GM19463 (cell line): Measurements from ENCODE around the gene EPHA2.

ENCODE experiments used
- ATAC-seq: cut with Tn5 transposase; IDR thresholded peaks from one replicate; pipeline ENCODE4 v1.9.1; 2021; ENCODE audit warnings: mild to moderate bottlenecking, moderate library complexity; ENCODE audit not compliant: unreplicated experiment

EPHA2 gene

GRCh38 chr1:16095447-16095846 is 60.4 kb downstream of the EPHA2 start:
- no peak for ATAC-seq

- ATAC-seq: no peak
Observed at GRCh38 chr1:16094453-16095158, 61.3 kb downstream of the EPHA2 start.

DNA sequence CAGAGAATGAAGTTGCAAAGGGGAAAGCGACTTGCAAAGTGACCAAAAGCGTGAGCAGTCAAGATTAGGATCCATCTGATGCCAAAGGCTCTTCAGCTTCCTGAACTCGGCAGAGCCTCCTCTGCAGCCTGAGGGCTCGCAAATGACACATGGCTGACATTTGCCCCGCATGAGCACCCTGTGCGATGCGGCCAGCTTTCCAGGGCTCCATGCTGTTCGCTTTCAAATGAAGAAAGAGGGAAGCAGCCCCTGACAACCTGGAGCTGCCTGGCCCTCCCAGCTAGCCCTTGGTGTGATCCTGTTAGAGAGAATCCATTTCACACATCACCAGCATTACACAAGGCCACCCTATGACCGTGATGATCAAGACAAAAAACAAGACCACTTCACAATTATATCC is 62.3 kb downstream of the EPHA2 start:
- no peak for ATAC-seq

DNA sequence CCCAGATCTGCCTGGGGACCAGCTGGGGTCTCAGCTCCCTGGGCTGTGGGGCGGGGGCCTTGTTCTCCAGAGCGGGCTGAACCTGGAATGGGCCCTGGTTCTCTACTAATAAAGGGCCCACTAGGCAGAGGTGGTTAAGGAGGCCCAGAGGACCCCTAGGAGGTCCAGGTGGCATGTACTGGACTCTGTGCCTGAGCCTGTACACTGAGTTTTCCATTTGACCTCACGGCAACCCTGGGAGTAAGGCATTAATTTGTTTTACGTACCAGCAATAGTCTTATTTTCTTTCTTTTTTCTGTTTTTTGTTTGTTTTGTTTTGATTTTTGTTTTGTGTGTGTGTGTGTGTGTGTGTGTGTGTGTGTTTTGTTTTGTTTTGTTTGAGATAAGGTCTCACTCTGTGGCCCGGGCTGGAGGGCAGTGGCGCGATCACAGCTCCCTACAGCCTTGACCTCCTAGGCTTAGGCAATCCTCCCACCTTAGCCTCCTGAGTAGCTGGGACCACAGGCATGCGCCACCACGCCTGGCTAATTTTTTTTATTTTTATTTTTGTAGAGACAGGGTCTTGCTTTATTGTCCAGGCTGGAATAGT is 62.9 kb downstream of the EPHA2 start:
- ATAC-seq: no peak

GRCh38 chr1:16092097-16092922 is 63.6 kb downstream of the EPHA2 start:
- ATAC-seq: no peak

- no peak for ATAC-seq
Observed at GRCh38 chr1:16091296-16091695, 64.6 kb downstream of the EPHA2 start.

GRCh38 chr1:16090076-16090826 is 65.6 kb downstream of the EPHA2 start:
- ATAC-seq: no peak

DNA sequence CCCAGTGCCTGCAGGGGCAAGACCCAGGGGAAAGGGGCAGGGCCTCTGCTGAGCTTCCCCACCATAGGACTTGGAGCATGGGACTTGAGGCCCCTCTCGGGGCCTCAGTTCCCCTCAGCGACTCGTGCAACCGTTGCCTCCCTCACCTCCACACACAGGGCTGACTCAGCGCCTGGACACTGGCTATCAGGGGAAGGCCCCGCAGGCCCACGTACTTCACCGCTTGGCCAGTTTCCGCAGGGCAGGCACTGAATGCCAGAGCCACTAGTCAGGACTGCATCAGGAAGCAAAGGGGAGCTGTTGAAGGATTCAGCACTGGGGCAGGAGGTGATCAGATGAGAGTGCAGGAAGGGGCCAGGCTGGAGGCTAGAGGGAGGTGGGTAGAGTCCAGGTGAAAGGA is 66.9 kb downstream of the EPHA2 start:
- no peak for ATAC-seq

DNA sequence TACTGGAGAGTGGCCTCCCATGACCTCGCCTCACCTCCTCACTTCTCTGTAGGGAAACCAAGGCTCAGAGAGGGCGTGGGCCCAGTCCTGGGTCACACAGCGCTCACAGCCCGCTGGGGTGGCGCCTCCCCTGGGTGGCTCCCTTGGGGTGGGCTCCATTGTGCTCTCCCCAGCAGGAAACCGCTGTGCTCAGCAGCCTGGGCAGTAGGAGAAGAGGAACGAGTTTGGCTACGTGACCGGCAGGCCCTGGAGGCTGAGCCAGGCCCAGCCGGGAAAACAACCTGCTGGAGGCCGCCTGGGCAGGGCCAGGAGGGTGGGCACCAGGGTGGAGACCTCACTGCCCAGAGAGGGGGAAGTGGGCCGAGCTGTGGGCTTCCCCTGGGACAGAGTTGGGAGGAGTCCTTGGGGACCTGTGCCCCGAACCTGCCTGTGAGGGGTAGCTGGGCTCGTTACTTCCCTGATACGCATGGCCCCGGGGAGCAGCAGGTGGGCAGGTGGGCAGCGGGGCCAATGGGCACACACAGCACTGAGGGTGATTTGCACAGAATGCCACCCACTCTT is 67.4 kb downstream of the EPHA2 start:
- no peak for ATAC-seq

GRCh38 chr1:16087733-16088132 is 68.1 kb downstream of the EPHA2 start:
- ATAC-seq: no peak

DNA sequence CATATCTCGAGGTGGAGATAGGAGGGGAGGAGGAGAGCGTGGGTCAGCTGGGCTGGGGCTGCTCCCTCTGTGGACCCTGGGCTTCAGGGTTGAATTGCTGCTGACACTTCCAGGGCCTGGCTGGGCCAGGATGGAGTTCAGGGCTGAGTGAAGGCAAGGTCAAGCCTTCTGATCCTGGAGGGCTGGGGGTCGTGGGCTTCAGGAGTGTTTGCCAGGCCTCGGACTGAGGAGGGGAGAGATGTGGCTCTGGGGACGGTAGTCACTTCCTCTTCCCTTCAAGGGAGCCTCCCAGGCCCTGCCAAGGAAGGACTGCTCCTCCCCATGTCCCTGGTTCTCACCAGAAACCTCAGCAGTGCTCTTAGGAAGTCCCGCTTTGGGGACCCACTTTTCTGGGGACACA is 70.3 kb downstream of the EPHA2 start:
- no peak for ATAC-seq

DNA sequence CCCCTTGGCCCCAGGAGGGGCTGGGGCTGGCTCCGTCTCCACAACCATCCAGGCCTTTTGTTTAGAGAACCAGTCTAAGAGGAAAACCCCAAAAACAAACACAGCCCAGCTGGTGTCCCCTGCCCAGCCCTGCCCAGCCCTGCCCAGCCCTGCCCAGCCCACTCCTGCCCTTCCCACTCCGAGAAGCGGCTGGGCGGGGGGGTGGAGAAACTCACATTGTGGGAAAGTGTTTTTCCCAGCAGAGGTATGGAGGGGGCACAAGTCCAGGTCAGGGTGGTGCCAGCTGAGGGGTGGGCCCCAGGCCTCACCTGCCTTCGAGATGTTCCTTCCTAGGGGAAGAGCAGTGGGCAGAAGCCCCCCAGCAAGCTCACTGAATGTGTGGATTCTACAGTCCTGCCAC is 72.4 kb downstream of the EPHA2 start:
- no peak for ATAC-seq

GRCh38 chr1:16082283-16083038 is 73.4 kb downstream of the EPHA2 start:
- no peak for ATAC-seq

GRCh38 chr1:16081636-16082035 is 74.2 kb downstream of the EPHA2 start:
- no peak for ATAC-seq

DNA sequence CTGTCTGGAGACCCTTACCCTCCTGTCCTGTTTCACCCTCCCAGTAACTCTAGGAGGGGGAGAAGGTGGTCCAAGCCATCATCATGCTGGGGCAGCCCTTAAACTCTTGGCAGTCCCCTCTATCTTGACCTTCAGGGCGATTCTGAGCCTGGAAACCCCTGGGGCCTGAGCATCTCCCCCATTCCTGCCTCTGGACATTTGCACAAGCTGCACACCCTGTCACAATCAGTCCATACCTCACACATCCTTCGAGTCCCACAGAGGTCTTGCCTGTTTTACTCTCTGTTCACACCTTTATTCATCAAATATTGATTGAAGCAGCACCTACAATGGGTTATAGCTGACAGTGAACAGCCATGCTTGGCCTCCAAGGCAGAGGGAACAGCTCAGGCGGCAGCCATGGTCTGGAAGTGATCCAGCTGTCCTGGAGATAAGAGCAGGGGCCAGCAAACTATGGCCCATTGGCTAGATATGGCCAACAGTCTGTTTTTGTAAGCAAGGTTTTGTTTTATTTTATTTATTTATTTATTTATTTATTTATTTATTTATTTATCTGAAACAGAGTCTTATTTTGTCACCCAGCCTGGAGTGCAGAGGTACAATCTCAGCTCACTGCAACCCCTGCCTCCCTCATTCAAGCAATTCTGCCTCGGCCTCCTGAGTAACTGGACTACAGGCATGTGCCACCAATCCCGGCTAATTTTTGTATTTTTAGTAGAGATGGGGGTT is 75.3 kb downstream of the EPHA2 start:
- no peak for ATAC-seq

GRCh38 chr1:16078925-16079656 is 76.8 kb downstream of the EPHA2 start:
- peak; percentile 65 for ATAC-seq

DNA sequence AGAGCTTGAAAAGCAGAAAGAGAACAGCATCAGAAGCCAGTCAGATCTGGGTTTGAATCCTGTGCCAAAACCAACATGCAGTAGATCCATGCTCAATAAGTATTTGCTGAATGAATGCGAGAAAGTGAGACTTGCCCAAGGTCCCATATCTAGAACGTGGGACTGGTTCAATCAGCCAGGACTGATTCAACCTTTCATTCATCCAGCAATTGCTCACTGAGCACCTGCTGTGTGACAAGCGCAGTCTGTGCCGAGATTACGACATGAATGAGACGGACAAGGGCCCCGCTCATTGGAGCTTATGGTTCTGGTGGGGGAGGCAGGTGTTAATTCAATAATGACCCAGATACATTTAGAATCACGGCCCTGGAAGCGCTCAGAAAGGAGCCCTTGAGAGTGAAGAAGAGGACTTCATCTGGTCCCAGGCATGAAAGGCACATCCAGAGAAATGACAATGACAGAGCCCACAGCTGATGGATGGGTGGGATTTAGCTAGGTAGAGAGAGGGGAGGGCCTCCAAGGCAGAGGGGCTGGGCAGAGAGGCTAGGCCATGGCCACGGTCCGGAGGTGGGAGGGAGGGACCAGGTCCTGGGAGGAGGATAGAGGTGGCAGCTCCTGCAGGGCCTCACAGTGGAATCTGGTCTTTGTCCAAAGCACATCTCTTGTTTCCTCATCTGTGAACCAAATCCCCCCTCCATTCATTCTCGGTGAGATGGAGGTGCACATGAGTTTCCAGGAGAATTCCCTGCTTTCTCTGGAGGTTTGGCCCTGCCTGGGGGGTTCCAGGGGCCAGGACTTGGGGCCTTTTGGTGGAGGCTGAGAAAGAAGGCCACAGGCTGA is 78.2 kb downstream of the EPHA2 start:
- no peak for ATAC-seq

GRCh38 chr1:16076865-16077238 is 79.0 kb downstream of the EPHA2 start:
- no peak for ATAC-seq
